ENCODE results near the gene ORC1.

The ORC1 gene

GRCh38 chr1:52404116-52404974 lies at the start of gene ORC1, which contains the start of gene PRPF38A:
Gene ORC1, minus strand, starts transcription at chr1:52404423. Its CDS starts 2,200 bp downstream, at chr1:52402223.
Gene PRPF38A, plus strand, starts transcription at chr1:52404602. Its CDS starts 148 bp downstream, at chr1:52404750.
- peak; percentile 100 for DNase-seq

DNA sequence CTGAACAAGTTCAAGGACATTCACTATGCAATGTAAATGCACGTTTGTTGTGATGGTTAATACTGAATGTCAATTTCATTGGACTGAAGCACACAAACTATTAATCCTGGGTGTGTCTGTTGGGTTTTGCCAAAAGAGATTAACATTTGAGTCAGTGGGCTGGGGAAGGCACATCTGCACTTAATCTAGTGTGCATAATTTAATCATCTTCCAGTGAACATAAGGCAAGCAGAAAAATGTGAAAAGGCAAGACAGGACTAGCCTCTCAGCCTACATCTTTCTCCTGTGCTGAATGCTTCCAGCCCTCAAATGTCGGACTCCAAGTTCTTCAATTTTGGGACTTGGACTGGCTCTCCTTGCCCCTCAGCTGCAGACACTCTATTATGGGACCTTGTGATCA lies 40.2 kb upstream of the ORC1 start:
- DNase-seq, result no peak

DNA sequence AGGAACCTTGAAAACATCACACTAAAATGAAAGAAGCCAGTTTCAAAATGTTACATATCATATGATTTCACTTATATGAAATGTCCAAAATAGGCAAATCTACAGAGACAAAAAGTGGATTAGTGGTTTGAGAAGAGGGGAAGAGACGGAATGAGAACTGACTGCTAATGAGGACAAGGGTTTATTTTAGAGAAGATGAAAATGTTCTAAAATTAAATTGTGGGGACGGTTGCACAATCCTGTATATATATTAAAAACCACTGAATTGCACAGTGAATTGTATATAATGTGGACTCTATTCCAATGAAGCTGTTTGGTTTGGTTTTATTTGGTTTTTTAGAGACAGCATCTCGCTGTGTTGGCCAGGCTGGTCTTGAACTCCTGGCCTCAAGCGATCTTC lies 35.8 kb upstream of the ORC1 start:
- no peak for DNase-seq

- no peak for DNase-seq
Observed at GRCh38 chr1:52436817-52437216, 32.6 kb upstream of the ORC1 start.

- DNase-seq, result no peak
Observed at GRCh38 chr1:52435650-52436049, 31.4 kb upstream of the ORC1 start.

GRCh38 chr1:52435211-52435610 lies 31.0 kb upstream of the ORC1 start:
- DNase-seq, result no peak

GRCh38 chr1:52432807-52433206 lies 28.6 kb upstream of the ORC1 start:
- no peak for DNase-seq

DNA sequence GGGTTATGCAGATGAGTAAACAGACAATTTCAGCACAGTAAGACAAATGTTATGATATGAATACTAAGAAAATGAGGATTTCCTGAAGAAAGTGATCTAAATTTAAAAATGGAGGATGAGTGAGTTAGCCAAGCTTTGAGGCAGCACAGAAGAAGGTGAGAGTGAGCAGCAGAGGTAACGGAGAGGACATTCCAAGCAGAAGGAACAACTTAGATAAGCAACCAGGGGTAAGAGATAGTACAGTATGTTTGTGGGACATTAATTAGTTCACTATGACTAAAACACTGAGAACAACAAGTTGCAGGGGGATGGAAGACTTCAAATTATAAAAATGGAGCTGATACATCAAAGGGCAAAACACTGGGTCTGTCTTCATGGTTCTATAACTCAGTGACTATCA lies 22.9 kb upstream of the ORC1 start:
- no peak for DNase-seq

DNA sequence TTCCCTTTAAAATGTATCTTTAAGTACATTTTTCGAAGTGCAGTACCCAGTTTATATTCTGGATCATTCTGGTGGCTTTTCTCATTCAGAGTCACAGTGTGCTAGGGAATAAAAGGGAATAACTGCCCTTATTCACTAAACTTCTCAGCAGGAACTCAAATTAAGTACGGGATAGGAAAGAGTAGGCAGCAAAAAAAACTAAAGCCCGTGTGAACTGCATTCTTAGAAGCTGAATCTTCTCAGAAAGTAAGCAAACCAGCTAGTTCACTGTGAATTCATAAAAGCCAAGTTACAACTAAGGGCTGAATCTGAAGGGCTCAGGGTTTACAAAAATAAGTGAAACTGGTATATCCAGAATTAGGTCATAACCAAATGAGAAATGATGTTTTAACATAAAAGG lies 22.1 kb upstream of the ORC1 start:
- DNase-seq, result no peak

DNA sequence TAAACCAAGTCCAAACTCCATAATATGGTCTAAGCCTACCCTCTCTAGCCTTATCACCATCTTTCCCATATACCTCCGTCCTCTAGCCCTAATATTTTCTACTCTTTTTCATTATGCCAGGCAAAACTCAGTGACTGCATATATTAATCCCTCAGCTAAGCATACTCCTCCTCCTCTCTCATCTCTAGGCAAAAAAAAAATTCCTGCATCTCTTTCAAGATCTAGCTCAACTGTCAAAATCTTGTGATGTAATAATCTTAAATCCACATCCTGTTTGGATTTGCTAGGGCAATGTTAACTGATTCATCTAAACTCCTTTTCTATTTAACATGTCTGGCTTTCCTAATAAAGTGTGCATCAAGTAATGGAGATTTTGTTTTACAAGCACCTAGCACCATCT lies 20.6 kb upstream of the ORC1 start:
- no peak for DNase-seq

DNA sequence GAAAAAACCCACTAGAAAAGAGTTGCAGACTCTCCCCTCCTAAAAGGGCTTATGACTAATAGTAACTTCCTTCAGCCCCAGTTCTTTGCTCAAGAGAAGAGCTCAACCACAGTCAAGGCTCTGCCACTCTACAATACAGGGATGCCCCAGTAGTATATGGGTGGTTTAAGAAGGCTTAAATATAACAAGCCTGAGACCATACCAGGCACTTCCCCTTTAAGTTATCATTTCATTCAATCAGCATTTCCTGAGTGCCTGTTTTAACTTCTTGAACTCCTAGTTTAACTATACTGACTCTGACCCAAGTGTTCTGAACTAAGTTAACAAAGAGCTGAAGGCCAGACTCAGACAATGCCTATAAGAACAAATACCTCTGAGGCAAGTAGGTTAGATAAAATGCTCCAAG lies 20.0 kb upstream of the ORC1 start:
- DNase-seq, result no peak

DNA sequence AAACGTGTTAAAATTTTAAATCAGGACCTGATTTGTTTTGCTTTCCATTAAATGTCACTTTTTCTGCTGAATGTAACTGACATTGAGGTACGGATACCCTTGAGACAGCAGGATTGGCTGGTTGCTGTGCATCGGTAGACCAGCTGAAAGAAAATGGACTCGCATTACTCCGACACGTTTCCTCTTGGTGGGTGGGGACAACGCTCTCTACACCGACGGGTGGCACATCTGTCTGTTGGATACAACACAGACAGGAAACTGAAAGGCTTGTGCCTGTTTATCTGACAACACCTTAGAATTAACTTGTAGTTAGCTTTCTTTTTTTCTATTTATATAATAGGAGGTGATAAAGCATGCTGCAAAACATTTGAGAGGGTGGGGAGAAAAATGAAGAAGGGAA lies 19.5 kb upstream of the ORC1 start:
- no peak for DNase-seq

GRCh38 chr1:52423055-52423454 lies 18.8 kb upstream of the ORC1 start:
- DNase-seq, result no peak

DNA sequence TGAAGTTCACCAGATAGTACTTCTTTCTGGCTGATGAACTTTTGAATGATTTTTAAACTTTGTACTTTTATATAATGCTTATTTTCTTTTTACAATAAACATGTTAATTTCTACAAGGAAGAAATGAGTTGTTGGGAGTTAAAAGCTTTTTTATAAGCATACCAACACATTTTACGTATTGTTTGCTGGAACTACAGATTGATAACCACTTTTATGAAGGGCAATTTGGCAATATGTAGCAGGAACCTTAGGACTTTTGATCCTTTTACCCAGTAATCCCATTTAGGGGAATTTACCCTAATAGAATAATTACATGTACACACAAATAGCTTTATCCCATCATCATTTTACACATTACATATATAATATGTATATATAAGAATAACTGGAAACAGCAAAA lies 16.5 kb upstream of the ORC1 start:
- DNase-seq, result no peak

DNA sequence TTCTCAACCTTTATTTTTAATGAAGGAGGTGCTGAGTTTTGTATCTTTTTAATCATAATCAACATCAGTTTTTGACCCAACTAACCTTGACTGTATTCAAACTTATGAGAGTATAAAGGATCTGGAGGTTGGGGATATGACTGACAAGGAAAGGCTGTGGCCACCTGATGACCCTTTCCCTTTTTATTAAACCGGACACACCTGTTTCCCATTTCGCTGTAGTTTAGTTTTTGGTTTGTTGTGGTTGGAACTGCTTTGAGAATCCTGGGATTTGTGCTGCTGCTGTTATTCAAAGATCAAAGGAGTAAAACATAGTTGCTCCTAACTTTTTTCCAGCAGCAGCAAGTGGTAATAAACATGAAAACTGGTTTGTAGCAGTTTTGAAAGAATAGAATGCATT lies 12.6 kb upstream of the ORC1 start:
- DNase-seq, result no peak

GRCh38 chr1:52414942-52415341 lies 10.7 kb upstream of the ORC1 start:
- no peak for DNase-seq

DNA sequence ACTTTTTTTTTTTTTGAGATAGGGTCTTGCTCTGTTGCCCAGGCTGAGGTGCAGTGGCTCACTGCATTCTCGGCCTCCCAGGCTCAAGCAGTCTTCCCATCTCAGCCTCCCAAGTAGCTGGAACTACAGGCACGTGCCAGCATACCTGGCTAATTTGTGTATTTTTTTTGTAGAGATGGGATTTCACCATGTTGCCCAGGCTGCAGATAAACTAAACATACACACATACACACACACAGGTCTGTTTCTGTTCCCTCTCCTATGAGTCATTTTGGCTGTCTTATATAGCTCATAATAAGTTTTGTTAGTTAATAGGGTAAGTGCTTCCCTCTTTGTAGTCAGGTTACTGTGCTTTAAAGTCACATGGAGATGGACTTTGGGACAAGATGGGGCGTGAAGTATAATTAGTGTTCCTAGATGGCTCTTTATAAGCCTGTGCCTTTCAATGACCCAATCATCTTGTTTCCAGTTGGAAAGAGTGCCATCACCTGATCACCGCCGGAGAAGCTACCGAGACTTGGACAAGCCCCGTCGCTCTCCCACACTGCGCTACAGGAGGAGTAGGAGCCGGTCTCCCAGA lies 9.3 kb upstream of the ORC1 start:
- DNase-seq, result no peak

GRCh38 chr1:52404975-52405338 lies 734 bp upstream of the ORC1 start:
- DNase-seq, result no peak

DNA sequence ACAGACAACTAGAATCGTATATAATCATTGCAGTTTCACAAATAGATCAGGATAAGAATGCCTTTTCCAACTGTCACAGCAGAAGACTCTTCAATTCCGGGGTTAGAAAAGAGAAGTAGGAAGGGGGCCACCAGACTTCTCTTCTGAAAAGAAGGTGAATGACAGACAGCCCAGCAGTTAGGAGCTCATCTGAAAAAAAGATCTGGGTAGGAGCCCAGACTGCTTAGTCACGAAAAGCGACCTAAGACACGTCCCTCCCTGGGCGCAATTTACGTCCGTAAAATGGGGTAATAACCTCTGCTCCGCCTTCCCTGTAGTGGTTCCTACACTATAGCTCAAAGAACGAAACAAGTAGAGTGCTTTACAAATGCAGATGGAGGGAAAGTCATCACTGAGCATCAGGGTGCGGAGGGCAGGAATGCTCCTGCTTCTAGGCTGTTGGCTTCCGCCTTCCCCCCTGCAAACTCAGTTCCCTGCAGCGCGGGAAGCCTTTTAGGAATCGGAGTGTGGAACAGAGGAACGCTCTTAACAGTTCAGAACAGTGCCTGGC lies 582 bp downstream of the ORC1 start:
- DNase-seq, result peak; percentile 87

- no peak for DNase-seq
Observed at GRCh38 chr1:52402860-52403240, 1.4 kb downstream of the ORC1 start.

DNA sequence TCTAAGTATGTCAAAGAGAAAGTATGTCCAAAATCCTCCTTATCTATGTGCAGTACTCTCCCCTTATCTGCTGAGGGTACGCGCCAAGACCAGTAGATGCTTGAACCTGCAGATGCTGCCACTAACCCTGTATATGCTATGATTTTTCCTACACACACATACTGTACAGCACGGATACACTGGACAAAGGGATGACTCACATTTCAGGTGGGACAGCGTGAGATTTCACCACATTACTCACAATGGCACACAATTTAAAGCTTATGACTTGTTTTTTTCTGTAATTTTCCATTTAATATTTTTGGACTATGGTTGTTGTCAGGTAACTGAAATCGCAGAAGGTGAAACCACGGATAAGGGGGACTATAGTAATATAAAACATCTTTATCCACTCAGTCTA lies 4.1 kb downstream of the ORC1 start:
- DNase-seq, result no peak

- no peak for DNase-seq
Observed at GRCh38 chr1:52399629-52400028, 4.6 kb downstream of the ORC1 start.

GRCh38 chr1:52393174-52393573 lies 11.0 kb downstream of the ORC1 start:
- no peak for DNase-seq

GRCh38 chr1:52386458-52386857 lies 17.8 kb downstream of the ORC1 start:
- DNase-seq, result no peak

Data from RPMI8226 (cell line).